Measurements from ENCODE around the gene SYNJ2.

SYNJ2 gene

GRCh38 chr6:158073776-158074175 is 92.1 kb downstream of the SYNJ2 start:
- Histone ChIP-seq H3K36me3 (ENCODE audit: insufficient read depth, low read length) (no peaks in the 10 kb centered on the region), H3K9me3 (ENCODE audit: low read length) (no peaks in the 10 kb centered on the region)
- no peak for TF ChIP-seq CTCF (IDR thresholded peaks at IDR 0.05; ENCODE audit: low read length)
- TF ChIP-seq EZH2 (IDR thresholded peaks at IDR 0.05; ENCODE audit: borderline replicate concordance, low read length): no peak

GRCh38 chr6:158076548-158076947 is 94.9 kb downstream of the SYNJ2 start:
- Histone ChIP-seq H3K79me2 (ENCODE audit: insufficient read depth, low read length) (no peaks in the 10 kb centered on the region), H3K36me3 (ENCODE audit: insufficient read depth, low read length) (no peaks in the 10 kb centered on the region)

More at GRCh38 chr6:158073776-158074175, 92.1 kb downstream of the SYNJ2 start:
- H3K4me3 ChIP-seq (ENCODE audit: low read depth, low read length, poor library complexity, severe bottlenecking): no peak overlapping the region
- H3K9me2 ChIP-seq (ENCODE audit: low read depth, low read length): no peaks in the 10 kb centered on the region
- no peaks in the 10 kb centered on the region for H4K20me1 ChIP-seq (ENCODE audit: insufficient read depth, low read length)
- no peaks in the 10 kb centered on the region for H3F3A ChIP-seq (ENCODE audit: insufficient read depth, low read length)
- H3K9ac ChIP-seq (ENCODE audit: low read length): no peak overlapping the region
- no peaks in the 10 kb centered on the region for H3K79me2 ChIP-seq (ENCODE audit: insufficient read depth, low read length)
- no peaks in the 10 kb centered on the region for H3K4me1 ChIP-seq (ENCODE audit: insufficient read depth, low read length, severe bottlenecking)
- H3K27me3 ChIP-seq (ENCODE audit: insufficient read depth, low read length): no peaks in the 10 kb centered on the region
- no peak overlapping the region for H3K4me2 ChIP-seq (ENCODE audit: low read length)
- no peak overlapping the region for H3K27ac ChIP-seq (ENCODE audit: low read depth, low read length, poor library complexity, severe bottlenecking)
- H2AFZ ChIP-seq (ENCODE audit: low read length): no peak overlapping the region

GRCh38 chr6:158077676-158078075 is 96.0 kb downstream of the SYNJ2 start:
- Histone ChIP-seq H3K36me3 (ENCODE audit: insufficient read depth, low read length) (no peaks in the 10 kb centered on the region), H3K9me2 (ENCODE audit: low read depth, low read length) (no peaks in the 10 kb centered on the region), H3K27ac (ENCODE audit: low read depth, low read length, poor library complexity, severe bottlenecking) (no peak overlapping the region), H3K4me3 (ENCODE audit: low read depth, low read length, poor library complexity, severe bottlenecking) (no peak overlapping the region), H3F3A (ENCODE audit: insufficient read depth, low read length) (no peaks in the 10 kb centered on the region), H3K4me1 (ENCODE audit: insufficient read depth, low read length, severe bottlenecking) (no peaks in the 10 kb centered on the region), H3K4me2 (ENCODE audit: low read length) (no peak overlapping the region), H3K27me3 (ENCODE audit: insufficient read depth, low read length) (no peaks in the 10 kb centered on the region), H4K20me1 (ENCODE audit: insufficient read depth, low read length) (no peaks in the 10 kb centered on the region), H3K9ac (ENCODE audit: low read length) (no peak overlapping the region), H3K9me3 (ENCODE audit: low read length) (no peaks in the 10 kb centered on the region), H3K79me2 (ENCODE audit: insufficient read depth, low read length) (no peaks in the 10 kb centered on the region), H2AFZ (ENCODE audit: low read length) (no peak overlapping the region)
- TF ChIP-seq EZH2 (IDR thresholded peaks at IDR 0.05; ENCODE audit: borderline replicate concordance, low read length): no peak

More at GRCh38 chr6:158076548-158076947, 94.9 kb downstream of the SYNJ2 start:
- Histone ChIP-seq H3K9me2 (ENCODE audit: low read depth, low read length) (no peaks in the 10 kb centered on the region), H3F3A (ENCODE audit: insufficient read depth, low read length) (no peaks in the 10 kb centered on the region), H3K27ac (ENCODE audit: low read depth, low read length, poor library complexity, severe bottlenecking) (no peak overlapping the region), H2AFZ (ENCODE audit: low read length) (no peak overlapping the region), H3K27me3 (ENCODE audit: insufficient read depth, low read length) (no peaks in the 10 kb centered on the region), H3K4me1 (ENCODE audit: insufficient read depth, low read length, severe bottlenecking) (no peaks in the 10 kb centered on the region), H3K4me2 (ENCODE audit: low read length) (no peak overlapping the region), H3K9ac (ENCODE audit: low read length) (no peak overlapping the region), H3K9me3 (ENCODE audit: low read length) (no peaks in the 10 kb centered on the region), H3K4me3 (ENCODE audit: low read depth, low read length, poor library complexity, severe bottlenecking) (no peak overlapping the region), H4K20me1 (ENCODE audit: insufficient read depth, low read length) (no peaks in the 10 kb centered on the region)
- no peak for TF ChIP-seq EZH2 (IDR thresholded peaks at IDR 0.05; ENCODE audit: borderline replicate concordance, low read length)
- no peak for TF ChIP-seq CTCF (IDR thresholded peaks at IDR 0.05; ENCODE audit: low read length)

GRCh38 chr6:158078320-158078719 is 96.7 kb downstream of the SYNJ2 start:
- Histone ChIP-seq H3K36me3 (ENCODE audit: insufficient read depth, low read length) (no peaks in the 10 kb centered on the region), H3K79me2 (ENCODE audit: insufficient read depth, low read length) (no peaks in the 10 kb centered on the region), H2AFZ (ENCODE audit: low read length) (no peak overlapping the region), H3K4me1 (ENCODE audit: insufficient read depth, low read length, severe bottlenecking) (no peaks in the 10 kb centered on the region), H4K20me1 (ENCODE audit: insufficient read depth, low read length) (no peaks in the 10 kb centered on the region), H3K4me2 (ENCODE audit: low read length) (no peak overlapping the region), H3K9ac (ENCODE audit: low read length) (no peak overlapping the region), H3K27ac (ENCODE audit: low read depth, low read length, poor library complexity, severe bottlenecking) (no peak overlapping the region), H3K27me3 (ENCODE audit: insufficient read depth, low read length) (no peaks in the 10 kb centered on the region), H3K9me2 (ENCODE audit: low read depth, low read length) (no peaks in the 10 kb centered on the region), H3K4me3 (ENCODE audit: low read depth, low read length, poor library complexity, severe bottlenecking) (no peak overlapping the region), H3K9me3 (ENCODE audit: low read length) (no peaks in the 10 kb centered on the region), H3F3A (ENCODE audit: insufficient read depth, low read length) (no peaks in the 10 kb centered on the region)
- no peak for TF ChIP-seq EZH2 (IDR thresholded peaks at IDR 0.05; ENCODE audit: borderline replicate concordance, low read length)
- no peak for TF ChIP-seq CTCF (IDR thresholded peaks at IDR 0.05; ENCODE audit: low read length)
